Large intestine (tissue), 3 donors: ENCODE results near the gene FUCA1. TPM values are rescaled to one million over a fixed set of nuclear protein-coding genes. Genes with fewer than 3 reads are reported as not detected.
"Not testable (repeated sequence)": the region's sequence is repeated elsewhere in the genome, so short reads cannot be mapped to it uniquely, and the experiment has no call there.

Source experiments
- DNase-seq, 2 donors: peaks; one replicate each; pipeline versions ENCODE4 v3.0.0 to v3.0.0-alpha.2; 2013
- H3K27ac ChIP-seq: one replicate; pipeline ENCODE4 v1.5.1; 2013; ENCODE audit warnings: low read length
- H3K27me3 ChIP-seq: 2 replicates; pipeline ENCODE4 v1.6.1; 2013; ENCODE audit warnings: low read length; ENCODE audit not compliant: control insufficient read depth, insufficient read depth
- H3K36me3 ChIP-seq: 2 replicates; pipeline ENCODE4 v1.6.1; 2013; ENCODE audit warnings: low read length; ENCODE audit not compliant: control insufficient read depth, insufficient read depth
- H3K4me1 ChIP-seq: one replicate; pipeline ENCODE4 v1.6.1; 2013; ENCODE audit warnings: low read length; ENCODE audit not compliant: control insufficient read depth, insufficient read depth
- H3K4me3 ChIP-seq: one replicate; pipeline ENCODE4 v1.5.1; 2013; ENCODE audit warnings: low read length
- H3K9me3 ChIP-seq: one replicate; pipeline ENCODE4 v1.6.1; 2013; ENCODE audit warnings: mild to moderate bottlenecking, low read depth, low read length, moderate library complexity; ENCODE audit not compliant: control insufficient read depth
- WGBS: methylation state at CpG from one replicate; pipeline ENCODE4 v1.1.5; 2013; ENCODE audit warnings: low lambda C conversion rate; ENCODE audit not compliant: insufficient coverage; 5-methylcytosine and 5-hydroxymethylcytosine counted together
- polyA plus RNA-seq: library from polyadenylated mRNA; unstranded; fragments of 120-200 nt; gene quantifications from one replicate; pipeline ENCODE4 v1.2.1, GENCODE V29; 2013

The FUCA1 gene
- polyA plus RNA-seq, 1 donor, result 68.2 TPM

- Histone ChIP-seq H3K4me1 (no peaks in the 10 kb centered on the region), H3K27me3 (peaks cover 20% of the 10 kb centered on the region), H3K36me3 (no peaks in the 10 kb centered on the region), H3K9me3 (no peaks in the 10 kb centered on the region), H3K27ac (no peak overlapping the region), H3K4me3 (no peak overlapping the region)
- DNase-seq, result no peak
- no CpG with 5 or more reads among the region's 10 CpGs for WGBS
Measured at GRCh38 chr1:23909412-23909811, 41.3 kb upstream of the FUCA1 start.

DNA sequence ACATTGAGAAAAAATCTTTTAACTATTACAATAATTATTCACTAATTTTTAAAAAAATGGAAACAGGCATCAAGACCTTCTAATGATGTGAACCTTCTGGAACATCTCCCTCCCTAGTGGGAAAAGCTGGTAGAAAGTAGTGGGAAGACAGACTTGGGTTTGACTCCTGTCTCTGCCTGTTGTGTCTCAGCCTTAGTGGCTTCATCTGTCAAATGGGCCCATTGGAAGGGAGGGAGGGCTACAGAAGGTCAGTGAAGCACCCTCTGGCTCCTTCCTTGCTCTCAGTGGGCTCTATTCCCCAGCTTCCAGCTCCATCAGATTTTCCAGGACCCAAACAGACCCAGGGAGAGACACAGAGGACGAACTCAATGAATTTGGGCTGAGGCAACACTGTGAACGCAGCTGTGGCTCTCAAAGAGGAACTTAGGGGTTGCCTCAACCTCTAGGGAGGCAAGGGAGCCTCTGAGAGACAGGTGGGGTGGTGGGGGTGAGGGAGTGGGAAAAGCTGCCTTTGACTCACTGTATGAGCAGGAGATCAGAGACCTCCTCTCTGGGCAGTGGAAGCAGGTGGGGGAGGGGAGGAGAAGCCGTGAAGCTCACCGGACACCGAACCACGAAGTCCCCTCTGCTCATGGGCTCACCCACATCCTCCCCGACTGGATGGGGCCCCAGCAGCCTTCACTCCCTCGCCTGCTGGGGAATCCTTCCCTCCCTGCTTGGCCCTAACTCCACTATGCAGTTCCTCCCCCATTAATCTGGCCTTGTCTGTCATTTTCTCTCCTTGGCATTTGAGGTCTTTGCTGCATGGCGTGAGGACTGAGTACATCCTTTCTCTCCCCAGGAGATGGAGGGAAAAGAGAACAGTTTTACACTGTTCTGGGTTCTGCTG is 40.6 kb upstream of the FUCA1 start:
- no CpG with 5 or more reads among the region's 9 CpGs for WGBS
- Histone ChIP-seq H3K27ac (no peak overlapping the region), H3K27me3 (peaks cover 27% of the 10 kb centered on the region), H3K36me3 (no peaks in the 10 kb centered on the region), H3K9me3 (no peaks in the 10 kb centered on the region), H3K4me3 (no peak overlapping the region), H3K4me1 (no peaks in the 10 kb centered on the region)
- no peak for DNase-seq

DNA sequence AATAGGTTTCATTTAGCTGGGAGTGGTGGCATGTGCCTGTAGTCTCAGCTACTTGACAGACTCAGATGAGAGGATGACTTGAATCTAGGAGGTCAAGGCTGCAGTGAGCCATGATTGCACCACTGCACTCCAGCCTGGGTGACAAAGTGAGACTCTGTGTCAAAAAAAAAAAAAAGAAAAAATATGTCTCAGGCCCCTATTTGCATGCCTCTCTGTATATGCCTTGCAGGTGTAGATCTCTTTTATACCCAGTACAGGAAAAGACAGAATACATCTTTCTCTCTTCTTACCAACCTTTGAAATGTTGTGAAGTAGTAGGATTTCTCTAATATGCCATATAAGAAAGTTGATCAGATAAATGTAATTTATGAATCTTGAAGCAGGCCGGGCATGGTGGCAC is 38.6 kb upstream of the FUCA1 start:
- DNase-seq, result no peak
- no peak overlapping the region for H3K4me3 ChIP-seq

DNA sequence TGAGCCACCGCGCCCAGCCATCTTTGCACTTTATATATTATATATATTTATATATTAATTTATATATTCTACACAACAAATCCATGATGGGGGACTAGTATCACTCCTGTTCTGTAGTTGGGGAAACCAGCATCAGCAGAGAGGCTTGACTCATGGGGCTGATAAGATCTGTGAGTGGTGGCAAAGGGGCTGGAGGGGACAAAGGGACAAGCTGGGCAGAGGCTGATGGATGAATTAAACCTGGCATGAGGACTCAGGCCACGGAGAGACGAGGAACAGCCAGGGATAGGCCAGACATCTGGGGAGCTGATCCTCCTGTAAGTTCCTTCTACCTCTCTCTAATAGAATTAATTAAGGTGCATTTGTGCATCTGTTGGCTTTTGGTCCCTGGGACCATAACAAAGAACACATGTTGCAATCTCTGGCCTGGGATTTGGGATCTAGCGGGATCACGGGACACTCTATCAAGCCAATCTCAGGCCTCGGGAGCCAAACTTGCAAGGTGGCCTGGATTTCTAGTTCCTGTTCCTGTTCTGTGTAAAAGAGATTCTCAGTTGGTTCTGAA is 37.5 kb upstream of the FUCA1 start:
- H3K4me3 ChIP-seq, result no peak overlapping the region
- H3K4me1 ChIP-seq, result peaks cover 3% of the 10 kb centered on the region
- H3K27ac ChIP-seq, result no peak overlapping the region
- WGBS, result no CpG with 5 or more reads among the region's 7 CpGs
- H3K9me3 ChIP-seq, result peaks cover 3% of the 10 kb centered on the region
- H3K27me3 ChIP-seq, result peaks cover 52% of the 10 kb centered on the region
- no peaks in the 10 kb centered on the region for H3K36me3 ChIP-seq
- no peak for DNase-seq

More for the DNA sequence above, 38.6 kb upstream of the FUCA1 start:
- Histone ChIP-seq H3K27me3 (peaks cover 43% of the 10 kb centered on the region), H3K9me3 (peaks cover 3% of the 10 kb centered on the region), H3K36me3 (no peaks in the 10 kb centered on the region), H3K4me1 (peaks cover 3% of the 10 kb centered on the region), H3K27ac (no peak overlapping the region)
- 50% methylated on average over 1 of the region's 1 CpG for WGBS

DNA sequence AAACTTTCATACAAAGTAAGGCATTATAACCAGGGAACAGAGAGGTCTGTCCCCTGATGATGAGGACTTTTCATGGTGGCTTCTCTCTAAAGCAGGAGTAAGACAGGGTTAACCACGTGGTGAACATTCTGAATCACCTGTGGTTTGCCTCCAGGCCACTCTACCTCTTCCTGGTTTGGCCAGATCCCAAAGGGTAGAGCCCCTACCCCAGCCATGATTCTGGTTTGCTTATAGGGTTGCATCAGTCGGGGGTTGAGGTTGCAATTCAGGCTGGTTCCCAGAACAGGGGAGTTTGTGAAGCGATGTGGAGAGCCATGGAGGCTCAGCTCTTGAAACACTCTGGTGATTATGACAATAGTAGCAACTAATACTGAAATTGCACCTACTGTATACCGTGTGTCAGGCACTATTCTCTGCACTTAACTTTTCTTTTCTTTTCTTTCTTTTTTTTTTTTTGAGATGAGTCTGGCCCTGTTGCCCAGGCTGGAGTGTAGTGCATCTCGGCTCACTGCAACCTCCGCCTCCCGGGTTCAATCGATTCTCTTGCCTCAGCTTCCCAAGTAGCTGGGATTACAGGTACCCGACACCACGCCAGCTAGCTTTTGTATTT is 36.8 kb upstream of the FUCA1 start:
- Histone ChIP-seq H3K27me3 (peaks cover 52% of the 10 kb centered on the region), H3K4me1 (peaks cover 3% of the 10 kb centered on the region), H3K36me3 (no peaks in the 10 kb centered on the region), H3K4me3 (no peak overlapping the region), H3K9me3 (peaks cover 3% of the 10 kb centered on the region), H3K27ac (no peak overlapping the region)
- DNase-seq, result no peak
- no CpG with 5 or more reads among the region's 10 CpGs for WGBS

- 16% methylated on average over 3 of the region's 6 CpGs for WGBS
- H3K9me3 ChIP-seq, result peaks cover 3% of the 10 kb centered on the region
- no peak overlapping the region for H3K4me3 ChIP-seq
- no peak overlapping the region for H3K27ac ChIP-seq
- no peaks in the 10 kb centered on the region for H3K36me3 ChIP-seq
- no peak for DNase-seq
- H3K4me1 ChIP-seq, result peaks cover 3% of the 10 kb centered on the region
- peaks cover 51% of the 10 kb centered on the region for H3K27me3 ChIP-seq
Measured at GRCh38 chr1:23903754-23904153, 35.7 kb upstream of the FUCA1 start.

GRCh38 chr1:23902321-23903278 is 34.5 kb upstream of the FUCA1 start:
- H3K36me3 ChIP-seq, result no peaks in the 10 kb centered on the region
- WGBS, result no CpG with 5 or more reads among the region's 92 CpGs
- peaks cover 3% of the 10 kb centered on the region for H3K4me1 ChIP-seq
- H3K27ac ChIP-seq, result no peak overlapping the region
- peaks cover 3% of the 10 kb centered on the region for H3K9me3 ChIP-seq
- H3K27me3 ChIP-seq, result peaks cover 47% of the 10 kb centered on the region
- peak overlapping the region; percentile 28 for H3K4me3 ChIP-seq
- DNase-seq, result peak in 1 of 2 donors; percentile 29

DNA sequence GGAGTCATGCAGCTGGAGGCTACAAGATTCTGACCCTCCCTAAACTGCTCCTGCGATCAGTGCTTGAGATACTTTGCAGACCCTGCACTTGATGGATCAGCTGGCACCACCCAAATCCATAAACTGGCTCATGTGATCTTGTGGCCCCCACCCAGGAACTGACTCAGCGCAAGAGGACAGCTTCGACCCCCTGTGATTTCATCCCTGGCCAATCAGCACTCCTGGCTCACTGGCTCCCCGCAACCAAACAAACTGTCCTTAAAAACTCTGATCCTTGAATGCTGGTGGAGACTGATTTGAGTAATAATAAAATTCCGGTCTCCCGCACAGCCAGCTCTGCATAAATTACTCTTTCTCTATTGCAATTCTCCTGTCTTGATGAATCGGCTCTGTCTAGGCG is 31.9 kb upstream of the FUCA1 start:
- not testable (repeated sequence) for H3K4me3 ChIP-seq, H3K4me1 ChIP-seq, H3K36me3 ChIP-seq, H3K9me3 ChIP-seq, DNase-seq, H3K27ac ChIP-seq
- peaks cover 43% of the 10 kb centered on the region for H3K27me3 ChIP-seq
- 60% methylated on average over 2 of the region's 8 CpGs for whole genome bisulfite sequencing

GRCh38 chr1:23899070-23899469 is 31.0 kb upstream of the FUCA1 start:
- H3K4me3 ChIP-seq, result no peak overlapping the region
- H3K4me1 ChIP-seq, result peaks cover 3% of the 10 kb centered on the region
- no peak for DNase-seq
- peaks cover 34% of the 10 kb centered on the region for H3K27me3 ChIP-seq
- no peak overlapping the region for H3K27ac ChIP-seq
- H3K36me3 ChIP-seq, result no peaks in the 10 kb centered on the region
- H3K9me3 ChIP-seq, result peaks cover 3% of the 10 kb centered on the region
- no CpG with 5 or more reads among the region's 3 CpGs for WGBS

DNA sequence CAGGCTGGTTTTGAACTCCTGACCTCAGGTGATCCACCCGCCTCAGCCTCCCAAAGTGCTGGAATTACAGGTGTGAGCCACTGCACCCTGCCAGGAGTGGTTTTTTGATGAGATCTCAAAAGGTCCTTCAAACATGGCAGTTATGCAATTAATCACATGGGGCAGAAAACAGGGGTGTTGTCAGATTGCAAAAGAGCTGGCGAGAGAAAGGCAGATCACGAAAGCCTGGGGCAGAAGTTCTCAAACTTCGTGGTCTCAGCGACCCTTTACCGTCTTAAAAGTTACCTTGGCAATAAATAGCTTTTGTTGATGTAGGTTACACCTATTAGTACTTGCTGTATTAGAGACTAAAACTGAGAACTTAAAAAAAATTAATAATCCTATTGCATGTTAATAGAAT is 29.0 kb upstream of the FUCA1 start:
- WGBS, result 100% methylated on average over 1 of the region's 6 CpGs
- H3K36me3 ChIP-seq, result no peaks in the 10 kb centered on the region
- H3K27ac ChIP-seq, result no peak overlapping the region
- peaks cover 2% of the 10 kb centered on the region for H3K9me3 ChIP-seq
- H3K27me3 ChIP-seq, result peaks cover 18% of the 10 kb centered on the region
- H3K4me3 ChIP-seq, result no peak overlapping the region
- no peak for DNase-seq
- H3K4me1 ChIP-seq, result no peaks in the 10 kb centered on the region
